H1 (cell line): Measurements from ENCODE around the gene NEURL1. TPM values are rescaled to one million over a fixed set of nuclear protein-coding genes. Genes with fewer than 3 reads are reported as not detected.

ENCODE experiments used
- CTCF ChIA-PET: fragments of 300-600 bp; sonication (Branson Sonifier 250); formaldehyde crosslinking; loops from one replicate; lab custom pipeline; 2021; ENCODE audit not compliant: partially characterized antibody; lab: Charles Lee
- POLR2A ChIA-PET: fragments of 300-600 bp; sonication (Branson Sonifier 250); formaldehyde crosslinking; loops from one replicate; lab custom pipeline; 2021; ENCODE audit warnings: inconsistent platforms; ENCODE audit not compliant: partially characterized antibody; lab: Charles Lee
- DNase-seq, 2 experiments: peaks; one replicate each; pipeline versions ENCODE4 v3.0.0 to v3.0.0-alpha.2; 2010 to 2022; ENCODE audit warnings: low spot score in 2 of 2, low read depth in 1 of 2, mixed read lengths in 1 of 2
- FAIRE-seq: peaks from 2 replicates; lab custom pipeline; 2011; peaks lifted over from hg19 to GRCh38; lab: Jason Lieb, UNC
- H2AFZ ChIP-seq: 2 replicates; pipeline ENCODE4 v1.8.1; 2012; ENCODE audit warnings: low read length, inconsistent platforms
- H2AK5ac ChIP-seq: 2 replicates; pipeline ENCODE4 v1.6.1; 2013; ENCODE audit warnings: low read depth, low read length
- H2BK120ac ChIP-seq: replicated peaks from 2 replicates; pipeline ENCODE3; 2013; ENCODE audit warnings: low read depth, low read length, inconsistent platforms
- H2BK12ac ChIP-seq: 2 replicates; pipeline ENCODE4 v1.6.1; 2013; ENCODE audit warnings: low read depth, low read length
- H2BK15ac ChIP-seq: 2 replicates; pipeline ENCODE4 v1.6.1; 2013; ENCODE audit warnings: low read length
- H2BK20ac ChIP-seq: 2 replicates; pipeline ENCODE4 v1.6.1; 2013; ENCODE audit warnings: low read length
- H2BK5ac ChIP-seq: 2 replicates; pipeline ENCODE4 v1.6.1; 2013; ENCODE audit warnings: low read depth, low read length
- H3K14ac ChIP-seq: 2 replicates; pipeline ENCODE4 v1.6.1; 2013; ENCODE audit warnings: inconsistent platforms; ENCODE audit not compliant: insufficient read length
- H3K18ac ChIP-seq: 2 replicates; pipeline ENCODE4 v1.6.1; 2013; ENCODE audit warnings: low read length; ENCODE audit errors: extremely low read depth
- H3K23ac ChIP-seq: 2 replicates; pipeline ENCODE4 v1.6.1; 2013; ENCODE audit warnings: inconsistent platforms; ENCODE audit not compliant: insufficient read length
- H3K23me2 ChIP-seq: 2 replicates; pipeline ENCODE4 v1.6.1; 2013; ENCODE audit warnings: low read depth, low read length
- H3K27ac ChIP-seq: 2 replicates; pipeline ENCODE4 v1.6.1; 2011; ENCODE audit warnings: low read depth, low read length, inconsistent platforms
- H3K27me3 ChIP-seq, 4 experiments: replicated peaks in 1 of 4; 1 replicate in 1 of 4; 2 replicates in 3 of 4; pipeline versions ENCODE4 v1.6.1 to v1.8.1; 2011 to 2013; ENCODE audit warnings: low read length in 3 of 4, mild to moderate bottlenecking in 3 of 4, inconsistent platforms in 2 of 4, mixed read lengths in 2 of 4, moderate library complexity in 1 of 4; ENCODE audit not compliant: control insufficient read depth in 3 of 4, insufficient read depth in 3 of 4; ENCODE audit errors: extremely low read depth in 1 of 4
- H3K36me3 ChIP-seq, 4 experiments: 2 replicates each; pipeline versions ENCODE4 v1.6.1 to v1.8.1; 2011 to 2013; ENCODE audit warnings: mild to moderate bottlenecking in 4 of 4, low read length in 3 of 4, moderate library complexity in 2 of 4, control low read depth in 1 of 4, inconsistent platforms in 1 of 4; ENCODE audit not compliant: insufficient read depth in 4 of 4, control insufficient read depth in 2 of 4
- H3K4ac ChIP-seq: replicated peaks from 2 replicates; pipeline ENCODE3; 2013; ENCODE audit warnings: low read length, low read depth, mixed read lengths, inconsistent platforms; ENCODE audit not compliant: insufficient read length
- H3K4me1 ChIP-seq, 4 experiments: replicated peaks in 1 of 4; 1 replicate in 1 of 4; 2 replicates in 3 of 4; pipeline versions ENCODE4 v1.6.1 to v1.8.1; 2011 to 2013; ENCODE audit warnings: low read length in 3 of 4, inconsistent platforms in 2 of 4, mixed read lengths in 1 of 4; ENCODE audit not compliant: insufficient read depth in 4 of 4, control insufficient read depth in 3 of 4
- H3K4me2 ChIP-seq, 2 experiments: 2 replicates each; pipeline versions ENCODE4 v1.6.1 to v1.8.1; 2011 to 2013; ENCODE audit warnings: low read depth in 2 of 2, low read length in 2 of 2, control low read depth in 1 of 2, inconsistent platforms in 1 of 2, mild to moderate bottlenecking in 1 of 2; ENCODE audit not compliant: insufficient read depth in 1 of 2
- H3K4me3 ChIP-seq, 4 experiments: fragments of 200-600, 300-600 bp in 1 of 4; sonication (generic), shearing (Covaris generic), sonication (Bioruptor Twin) in 1 of 4; 2 replicates each; pipeline versions ENCODE4 v1.5.1 to v1.8.1; 2011 to 2016; ENCODE audit warnings: low read length in 4 of 4, low read depth in 3 of 4, control low read depth in 2 of 4, inconsistent platforms in 2 of 4, mild to moderate bottlenecking in 2 of 4, mixed read lengths in 1 of 4, moderate library complexity in 1 of 4; ENCODE audit not compliant: insufficient read depth in 2 of 4; ENCODE audit errors: extremely low read depth in 1 of 4
- H3K56ac ChIP-seq: replicated peaks from 2 replicates; pipeline ENCODE3; 2013; ENCODE audit warnings: low read depth, mild to moderate bottlenecking, mixed read lengths, low read length, inconsistent platforms; ENCODE audit not compliant: insufficient read length
- H3K79me1 ChIP-seq: 2 replicates; pipeline ENCODE4 v1.6.1; 2013; ENCODE audit warnings: low read depth, low read length, control low read depth
- H3K79me2 ChIP-seq, 2 experiments: 2 replicates each; pipeline versions ENCODE4 v1.6.1 to v1.8.1; 2012 to 2013; ENCODE audit warnings: low read length in 2 of 2, mild to moderate bottlenecking in 2 of 2, inconsistent platforms in 1 of 2; ENCODE audit not compliant: insufficient read depth in 2 of 2, control insufficient read depth in 1 of 2
- H3K9ac ChIP-seq, 4 experiments: replicated peaks in 1 of 4; 1 replicate in 1 of 4; 2 replicates in 3 of 4; pipeline versions ENCODE4 v1.6.1 to v1.8.1; 2011 to 2013; ENCODE audit warnings: low read depth in 3 of 4, low read length in 3 of 4, control low read depth in 2 of 4, mild to moderate bottlenecking in 2 of 4, moderate library complexity in 2 of 4, inconsistent platforms in 1 of 4; ENCODE audit errors: extremely low read depth in 1 of 4
- H3K9me3 ChIP-seq, 2 experiments: 2 replicates each; pipeline versions ENCODE4 v1.6.1 to v1.8.1; 2012 to 2013; ENCODE audit warnings: mild to moderate bottlenecking in 2 of 2, moderate library complexity in 2 of 2, control low read depth in 1 of 2, inconsistent platforms in 1 of 2, low read depth in 1 of 2, low read length in 1 of 2, mixed read lengths in 1 of 2; ENCODE audit not compliant: insufficient read depth in 2 of 2
- H4K20me1 ChIP-seq, 2 experiments: replicated peaks in 1 of 2; 2 replicates each; pipeline versions ENCODE3 to v1.8.1; 2011 to 2013; ENCODE audit warnings: inconsistent platforms in 2 of 2, low read length in 2 of 2, mild to moderate bottlenecking in 1 of 2; ENCODE audit not compliant: insufficient read depth in 2 of 2, control insufficient read depth in 1 of 2
- H4K5ac ChIP-seq: 2 replicates; pipeline ENCODE4 v1.6.1; 2013; ENCODE audit warnings: low read length, low read depth, mixed read lengths, inconsistent platforms; ENCODE audit not compliant: insufficient read length
- H4K8ac ChIP-seq: 2 replicates; pipeline ENCODE4 v1.8.0; 2013; ENCODE audit warnings: mild to moderate bottlenecking, moderate library complexity, low read length, inconsistent platforms; ENCODE audit not compliant: insufficient read depth; ENCODE audit errors: extremely low read depth
- H4K91ac ChIP-seq: replicated peaks from 2 replicates; pipeline ENCODE3; 2013; ENCODE audit warnings: low read length, mixed read lengths, inconsistent platforms; ENCODE audit not compliant: insufficient read length
- RAD21 ChIP-seq, 2 experiments: IDR thresholded peaks in 1 of 2; conservative IDR thresholded peaks in 1 of 2; 2 replicates each; pipeline ENCODE4 v1.6.1; 2011; ENCODE audit warnings: low read depth in 2 of 2, low read length in 2 of 2, improper control_type of control experiment in 1 of 2, inconsistent platforms in 1 of 2, mild to moderate bottlenecking in 1 of 2, moderate library complexity in 1 of 2
- WGBS, 2 experiments: shearing (Covaris generic) in 1 of 2; methylation state at CpG; one replicate each; pipeline versions ENCODE4 v1.1.6 to v1.1.7; 2013 to 2015; ENCODE audit warnings: low lambda C conversion rate in 2 of 2, mixed read lengths in 2 of 2, inconsistent platforms in 1 of 2, low coverage in 1 of 2, missing lambda C conversion rate in 1 of 2; ENCODE audit not compliant: insufficient replicate concordance in 2 of 2, insufficient coverage in 1 of 2, insufficient read length in 1 of 2; ENCODE audit errors: extremely low coverage in 1 of 2, missing lambda C conversion rate in 1 of 2; 5-methylcytosine and 5-hydroxymethylcytosine counted together
- polyA plus RNA-seq, 7 experiments: library from polyadenylated mRNA; depleted of rRNA in 3 of 7; stranded (reverse) in 5 of 7; unstranded in 2 of 7; fragments of >200 nt in 5 of 7; fragments of 200-250 nt in 2 of 7; gene quantifications; 1 replicate in 5 of 7; 2 replicates in 1 of 7; 4 replicates in 1 of 7; pipeline versions ENCODE4 v1.2.1 to v1.2.3, GENCODE V29; 2011 to 2013; ENCODE audit warnings: missing spikeins in 2 of 7, mixed read lengths in 2 of 7
- total RNA-seq: library from RNA; stranded (reverse); fragmentation: NEBNext Ultra II Directional; extraction: Animal tissue kit (Norgen Biotek cat#: 25700); gene quantifications from 2 replicates; pipeline ENCODE4 v1.2.1, GENCODE V29; 2021

The NEURL1 gene
- total and polyA plus RNA-seq, 2 of the 8 experiments (the other 6 are each of a cell fraction or from before 2014, with no cell fraction given), result 0.54 to 0.58 TPM

GRCh38 chr10:103481974-103482531 is 11.5 kb upstream of the NEURL1 start:
- H3K23me2 ChIP-seq, result no peaks in the 10 kb centered on the region
- H2AK5ac ChIP-seq, result no peak overlapping the region
- WGBS, 2 experiments, result 76% methylated on average over 12 of the region's 12 CpGs; no CpG with 5 or more reads in 1 of the 2 experiments
- no peak overlapping the region for H3K56ac ChIP-seq
- H3K4ac ChIP-seq, result no peak overlapping the region
- H3K9me3 ChIP-seq, result no peaks in the 10 kb centered on the region
- H2BK15ac ChIP-seq, result no peak overlapping the region; the same call in 1 of the 2 replicates
- H3K9ac ChIP-seq, result no peak overlapping the region
- H2BK20ac ChIP-seq, result no peak overlapping the region
- FAIRE-seq (peak; percentile 71), DNase-seq (no peak)
- ChIA-PET POLR2A (no interaction called here), CTCF (interaction anchor here (0.9 to 5.1 kb wide), 14 partner anchors 9 to 83 kb away, joined by 3 to 47 read pairs (median 4); partner anchors contain the start of genes CALHM1 and CALHM2)
- no peak overlapping the region for H3K27ac ChIP-seq
- no peak overlapping the region for H4K8ac ChIP-seq
- H2BK5ac ChIP-seq, result no peak overlapping the region
- H3K79me2 ChIP-seq, result no peaks in the 10 kb centered on the region
- no peak overlapping the region for H3K18ac ChIP-seq
- H3K4me1 ChIP-seq, result peaks cover 0 to 2% (median under 1%) of the 10 kb centered on the region in 4 experiments; a peak in 2 of 7 replicates
- no peak overlapping the region for H3K23ac ChIP-seq
- no peak overlapping the region for H2BK12ac ChIP-seq
- H3K79me1 ChIP-seq, result no peaks in the 10 kb centered on the region
- no peak overlapping the region for H3K4me2 ChIP-seq
- H3K4me3 ChIP-seq, result no peak overlapping the region
- no peak overlapping the region for H3K14ac ChIP-seq
- H2BK120ac ChIP-seq, result no peak overlapping the region
- no peaks in the 10 kb centered on the region for H3K27me3 ChIP-seq
- H2AFZ ChIP-seq, result no peak overlapping the region
- no peak overlapping the region for H4K5ac ChIP-seq
- H4K91ac ChIP-seq, result no peak overlapping the region
- H4K20me1 ChIP-seq, result no peaks in the 10 kb centered on the region
- no peaks in the 10 kb centered on the region for H3K36me3 ChIP-seq
- TF ChIP-seq RAD21 (IDR thresholded peaks at IDR 0.05 in 1 of 2, conservative IDR thresholded peaks at IDR 0.05 in 1 of 2; ENCODE audit: low read depth in 2 of 2, low read length in 2 of 2), result peak in 1 of 2 experiments; percentile 45; a peak in 2 of 4 replicates
